Hematopoietic multipotent progenitor cell treated with erythropoietin and hydrocortisone succinate and interleukin-3 and kit ligand, for 8 days (in vitro differentiated cells): ENCODE data around the gene KLK13.

ENCODE experiments used
- DNase-seq: peaks from one replicate; pipeline ENCODE4 v3.0.0-alpha.2; 2015

Gene KLK13, protein sequence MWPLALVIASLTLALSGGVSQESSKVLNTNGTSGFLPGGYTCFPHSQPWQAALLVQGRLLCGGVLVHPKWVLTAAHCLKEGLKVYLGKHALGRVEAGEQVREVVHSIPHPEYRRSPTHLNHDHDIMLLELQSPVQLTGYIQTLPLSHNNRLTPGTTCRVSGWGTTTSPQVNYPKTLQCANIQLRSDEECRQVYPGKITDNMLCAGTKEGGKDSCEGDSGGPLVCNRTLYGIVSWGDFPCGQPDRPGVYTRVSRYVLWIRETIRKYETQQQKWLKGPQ

DNA sequence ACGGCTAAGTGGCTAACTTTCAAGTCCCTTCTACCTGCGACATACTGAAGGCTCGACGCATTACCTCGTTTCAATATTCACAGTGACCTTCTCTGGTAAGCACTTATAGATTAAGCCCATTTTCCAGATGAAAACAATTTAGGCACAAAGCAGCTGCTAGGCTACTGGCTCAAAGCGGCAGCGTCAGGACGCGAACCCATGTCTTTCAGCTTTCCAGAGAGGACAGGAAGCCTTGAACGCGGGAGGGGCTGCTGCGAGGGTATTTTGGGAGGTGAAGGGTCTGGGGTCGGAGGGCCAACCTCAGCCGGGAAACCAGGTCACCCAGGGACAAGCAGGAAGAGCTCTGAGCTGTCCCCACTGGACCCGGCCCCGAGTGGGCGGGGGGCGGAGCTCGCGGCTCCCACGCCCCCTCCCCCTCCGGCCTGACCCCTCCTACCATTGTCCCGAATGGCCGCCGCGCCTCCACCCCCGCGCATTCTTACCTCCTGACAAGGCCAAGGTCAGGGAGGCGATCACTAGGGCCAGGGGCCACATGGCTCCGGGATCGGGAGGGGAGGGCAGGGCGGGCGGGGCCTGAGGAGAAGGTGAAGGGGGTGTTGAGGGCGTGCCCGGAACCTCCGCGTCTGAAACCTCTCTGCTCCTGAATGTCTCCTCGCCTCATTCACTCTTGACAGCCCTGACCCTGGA lies at the start of gene KLK13:
TSS of gene KLK13 (minus strand) at position 559 of the 687 bp plus-strand sequence. CDS start at position 534, 25 bp downstream.
- DNase-seq, result no peak

- DNase-seq, result no peak
These were observed 49.3 kb upstream of the KLK13 start for GRCh38 chr19:51114087-51114729.

- DNase-seq, result no peak
These were observed 46.7 kb upstream of the KLK13 start for GRCh38 chr19:51111606-51112005.

DNA sequence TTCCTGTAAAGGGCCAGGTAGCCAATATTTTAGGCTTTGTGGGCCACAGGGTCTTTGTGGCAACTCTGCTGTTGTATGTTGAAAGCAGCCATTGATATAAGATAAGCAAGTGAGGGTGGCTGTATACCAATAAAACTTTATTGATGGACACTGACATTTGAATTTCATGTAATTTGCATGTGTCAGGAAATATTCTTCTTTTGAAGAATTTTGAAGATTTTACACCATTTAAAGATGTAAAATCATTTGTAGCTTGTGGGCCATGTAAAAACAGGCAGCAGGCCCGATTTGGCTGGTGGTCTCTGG lies 45.7 kb upstream of the KLK13 start:
- DNase-seq, result no peak

GRCh38 chr19:51108805-51109146 lies 43.9 kb upstream of the KLK13 start:
- no peak for DNase-seq

- DNase-seq, result peak; percentile 100
These were observed 43.3 kb upstream of the KLK13 start, which contains the start of gene CTU1 for GRCh38 chr19:51108066-51108804. Gene CTU1 (minus strand): TSS chr19:51108409. CDS start chr19:51104569, 3,840 bp downstream.

DNA sequence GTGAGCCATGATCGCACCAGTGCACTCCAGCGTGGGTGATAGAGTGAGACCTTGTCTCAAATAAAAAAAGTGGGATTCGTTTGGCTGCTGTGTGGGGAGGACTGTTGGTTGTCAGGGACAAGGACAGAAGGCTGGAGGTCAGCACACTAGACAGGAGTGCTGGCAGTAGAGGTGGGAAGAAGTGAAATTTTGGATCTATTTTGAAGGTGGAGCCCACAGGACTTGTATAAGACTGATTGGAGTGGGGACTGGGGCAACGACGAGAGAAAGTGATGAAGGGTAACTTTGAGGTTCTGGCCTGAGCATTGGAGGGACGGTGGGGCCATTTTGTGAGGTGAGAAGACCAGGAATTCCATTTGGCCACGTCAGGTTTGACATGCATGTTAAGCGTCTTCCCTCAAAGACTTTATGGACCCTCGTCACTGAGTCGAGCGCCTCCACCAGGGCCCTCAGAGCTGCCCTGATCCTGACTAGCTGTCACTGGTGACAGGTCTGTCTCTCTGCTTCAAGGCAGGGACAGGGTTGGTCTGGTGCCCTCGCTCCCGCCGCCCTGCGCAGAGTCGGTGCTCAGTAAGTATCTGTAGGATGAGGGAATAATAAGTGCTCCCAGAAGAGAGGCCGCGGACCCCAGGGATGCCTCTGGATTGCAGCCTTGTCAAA lies 42.6 kb upstream of the KLK13 start:
- no peak for DNase-seq

DNA sequence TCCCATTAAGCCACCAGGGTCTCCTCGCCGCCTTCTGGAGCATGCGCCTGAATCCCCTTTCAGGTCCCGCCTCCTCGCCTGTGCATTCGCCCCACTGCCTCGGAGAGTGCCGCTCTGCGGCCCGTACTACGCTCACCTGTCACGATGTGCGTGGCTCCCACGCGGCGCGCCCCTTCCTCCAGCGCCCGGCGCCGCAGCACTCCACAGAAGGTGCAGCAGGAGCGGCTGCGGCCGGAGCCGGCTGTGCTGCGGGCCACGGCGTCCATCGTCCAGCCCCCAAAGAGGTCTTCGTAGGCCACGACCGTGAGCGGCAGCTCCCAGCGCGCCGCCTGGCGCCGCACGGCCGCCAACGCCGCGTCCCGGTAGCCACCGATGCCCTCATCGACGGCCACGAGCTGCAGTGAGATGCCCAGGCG lies 39.0 kb upstream of the KLK13 start:
- no peak for DNase-seq

GRCh38 chr19:51102991-51103390 lies 38.1 kb upstream of the KLK13 start:
- no peak for DNase-seq

- no peak for DNase-seq
These were observed 36.4 kb upstream of the KLK13 start for GRCh38 chr19:51101171-51101865.

DNA sequence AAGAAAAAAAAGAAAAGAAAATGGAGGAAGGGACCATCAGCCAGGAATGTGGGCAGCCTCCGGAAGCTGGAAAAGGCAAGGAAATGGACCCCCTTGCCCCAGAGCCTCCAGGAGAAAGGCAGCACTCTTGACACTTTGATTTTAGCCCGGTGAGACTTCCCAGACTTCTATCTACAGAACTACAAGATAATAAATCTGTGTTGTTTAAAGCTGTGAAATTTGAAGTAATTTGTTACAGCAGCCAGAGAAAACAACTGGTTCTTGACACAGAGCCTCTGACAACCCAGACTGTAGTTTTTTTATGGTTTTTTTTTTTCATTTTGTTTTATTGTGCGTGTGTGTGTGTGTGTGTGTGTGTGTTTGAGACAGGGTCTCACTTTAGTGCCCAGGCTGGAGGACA lies 35.7 kb upstream of the KLK13 start:
- DNase-seq, result no peak

DNA sequence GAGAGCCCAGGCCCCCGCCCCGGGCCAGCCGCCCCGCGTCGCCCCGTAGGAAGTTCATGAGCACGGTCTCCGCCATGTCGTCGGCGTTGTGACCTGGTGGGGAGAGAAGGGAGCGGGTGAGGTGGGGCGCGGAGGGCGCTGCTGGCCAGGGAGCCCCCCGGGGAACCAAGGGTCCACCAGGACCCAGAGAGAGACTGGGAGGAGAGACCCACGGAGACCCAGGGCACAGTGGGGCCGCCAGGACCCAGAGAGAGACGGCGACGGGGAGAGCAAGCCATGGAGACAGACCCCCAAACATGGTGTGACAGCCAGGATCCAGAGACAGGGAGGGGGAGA lies 34.1 kb upstream of the KLK13 start:
- no peak for DNase-seq

DNA sequence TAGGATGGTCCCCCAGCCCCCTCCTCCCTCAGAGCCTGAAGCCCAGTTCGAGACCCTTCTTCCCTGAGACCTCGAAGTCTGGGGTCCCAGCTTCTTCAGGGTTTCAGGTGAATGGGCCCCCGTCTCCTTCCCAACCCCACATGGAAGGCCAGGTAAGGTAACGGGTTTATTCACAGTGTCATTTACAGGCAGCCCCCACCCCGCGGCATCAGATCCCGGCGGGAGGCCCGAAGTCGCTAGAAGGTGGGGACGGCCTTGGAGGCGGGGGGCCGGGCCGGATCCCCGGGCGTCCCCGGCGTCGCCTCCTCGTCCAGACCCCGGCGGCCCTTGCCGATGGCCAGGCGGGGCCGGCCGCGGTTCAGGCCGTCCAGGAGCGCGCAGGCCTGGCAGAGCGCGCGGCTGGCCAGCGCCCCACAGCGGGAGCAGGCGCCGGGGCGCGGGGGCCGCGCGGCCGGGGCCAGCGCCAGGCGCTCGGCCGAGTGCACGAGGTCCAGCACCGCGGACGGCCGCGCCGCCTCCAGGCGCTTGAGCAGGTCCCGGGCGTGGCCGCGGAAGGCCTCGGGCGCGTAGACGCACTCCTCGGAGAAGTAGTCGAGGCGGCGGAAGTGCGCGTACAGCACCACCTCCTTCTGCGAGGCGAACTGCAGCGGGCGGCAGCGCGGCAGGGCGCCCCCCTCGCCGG lies 33.6 kb upstream of the KLK13 start:
- no peak for DNase-seq

GRCh38 chr19:51097796-51098195 lies 32.9 kb upstream of the KLK13 start:
- DNase-seq, result no peak

DNA sequence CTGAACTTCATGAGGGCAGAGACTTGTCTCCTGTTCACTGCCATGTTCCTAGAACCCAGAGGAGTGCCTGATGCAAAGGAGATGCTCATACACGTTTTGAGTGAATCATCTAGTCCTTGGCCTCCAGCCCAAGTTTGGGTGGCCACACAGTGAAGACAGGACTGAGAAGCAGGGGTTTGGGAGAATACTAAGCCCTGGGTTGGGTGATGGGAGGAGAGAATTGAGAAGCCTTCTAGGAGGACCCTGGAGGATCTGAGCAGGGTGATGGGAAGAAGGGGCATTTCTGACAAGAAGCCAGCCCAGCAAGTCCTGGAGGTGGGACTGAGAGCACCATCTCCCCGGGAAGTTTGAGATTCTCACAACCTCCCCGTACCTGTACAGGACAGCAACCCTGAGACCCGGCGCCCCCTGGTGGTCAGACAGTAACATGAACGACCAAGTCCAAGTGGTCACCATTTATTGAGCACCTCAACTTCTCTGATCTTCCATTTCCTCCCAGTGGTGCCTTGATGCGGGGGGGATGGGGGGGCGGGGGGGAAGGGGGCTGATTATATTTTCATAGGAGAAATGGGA lies 32.4 kb upstream of the KLK13 start:
- peak; percentile 56 for DNase-seq

- DNase-seq, result peak; percentile 30
These were observed 31.7 kb upstream of the KLK13 start for GRCh38 chr19:51096473-51097165.

- DNase-seq, result peak; percentile 25
These were observed 29.9 kb upstream of the KLK13 start for GRCh38 chr19:51094696-51095279.

- DNase-seq, result no peak
These were observed 28.8 kb upstream of the KLK13 start for GRCh38 chr19:51093510-51094345.

DNA sequence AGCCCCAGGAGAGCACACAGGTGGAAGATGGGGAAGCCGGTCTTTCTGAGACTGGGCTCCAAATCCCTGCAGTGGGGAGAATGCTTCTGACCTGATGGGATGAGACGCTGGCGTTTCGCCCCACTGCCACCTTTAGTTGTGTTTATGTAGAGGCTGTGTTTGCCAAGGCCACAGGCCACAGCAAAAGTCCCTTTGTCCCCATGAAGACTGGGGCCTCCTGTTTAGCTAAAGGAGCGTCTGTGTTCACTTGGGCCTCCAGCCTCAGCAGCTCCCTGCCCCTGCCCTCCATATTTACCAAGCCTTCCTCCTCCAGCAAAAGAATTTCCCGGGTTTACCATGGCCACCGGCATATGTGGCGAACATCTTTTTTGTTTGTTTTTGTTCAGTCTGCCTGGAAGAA lies 28.2 kb upstream of the KLK13 start:
- no peak for DNase-seq
